NCI-H526 treated with DMSO at 0.1 percent for 48 hours (cell line): ENCODE measurements around the gene SMCO1.
"Not testable (repeated sequence)": the region's sequence is repeated elsewhere in the genome, so short reads cannot be mapped to it uniquely, and the experiment has no call there.

ENCODE experiments used
- DNase-seq: peaks from one replicate; lab custom pipeline; 2025; lab: John Stamatoyannopoulos, UW

Gene SMCO1, protein sequence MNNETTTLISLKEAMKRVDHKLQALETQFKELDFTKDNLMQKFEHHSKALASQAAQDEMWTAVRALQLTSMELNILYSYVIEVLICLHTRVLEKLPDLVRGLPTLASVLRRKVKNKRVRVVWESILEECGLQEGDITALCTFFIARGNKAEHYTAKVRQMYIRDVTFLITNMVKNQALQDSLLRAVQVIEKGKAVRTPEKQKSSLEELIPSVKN

DNA sequence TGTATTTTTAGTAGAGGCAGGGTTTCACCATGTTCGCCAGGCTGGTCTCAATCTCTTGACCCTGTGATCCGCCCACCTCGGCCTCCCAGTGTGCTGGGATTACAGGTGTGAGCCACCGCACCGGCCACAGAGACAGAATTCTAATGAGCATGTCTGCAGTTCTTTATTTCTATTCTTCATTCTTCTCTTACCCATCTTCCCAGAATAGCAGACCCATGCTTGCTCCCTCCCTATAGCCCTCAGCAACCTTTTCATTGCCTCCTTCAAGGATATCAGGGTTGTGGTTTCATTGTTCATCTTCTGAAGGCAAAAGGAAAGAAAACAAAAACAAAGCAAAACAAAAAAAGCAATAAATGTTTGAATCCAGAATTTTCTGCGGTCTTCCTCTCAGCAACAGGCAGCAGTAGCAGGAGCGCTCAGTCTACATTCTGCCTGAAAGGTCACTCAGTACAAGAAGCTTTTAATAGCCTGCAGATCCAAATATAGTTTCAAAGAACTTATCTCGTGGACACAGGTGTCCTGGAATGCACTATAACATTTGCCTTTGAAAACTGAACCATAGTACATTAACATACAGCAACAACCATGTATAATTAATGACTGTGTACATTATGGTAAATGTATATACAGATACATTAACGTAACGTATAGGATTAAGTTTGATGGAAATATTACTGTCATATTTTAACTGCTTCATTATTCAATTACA, at the start of gene SMCO1:
SMCO1 (minus strand) TSS at position 434 of the 709 bp plus-strand sequence; CDS start at position 297, 137 bp downstream.
- no peak for DNase-seq

DNA sequence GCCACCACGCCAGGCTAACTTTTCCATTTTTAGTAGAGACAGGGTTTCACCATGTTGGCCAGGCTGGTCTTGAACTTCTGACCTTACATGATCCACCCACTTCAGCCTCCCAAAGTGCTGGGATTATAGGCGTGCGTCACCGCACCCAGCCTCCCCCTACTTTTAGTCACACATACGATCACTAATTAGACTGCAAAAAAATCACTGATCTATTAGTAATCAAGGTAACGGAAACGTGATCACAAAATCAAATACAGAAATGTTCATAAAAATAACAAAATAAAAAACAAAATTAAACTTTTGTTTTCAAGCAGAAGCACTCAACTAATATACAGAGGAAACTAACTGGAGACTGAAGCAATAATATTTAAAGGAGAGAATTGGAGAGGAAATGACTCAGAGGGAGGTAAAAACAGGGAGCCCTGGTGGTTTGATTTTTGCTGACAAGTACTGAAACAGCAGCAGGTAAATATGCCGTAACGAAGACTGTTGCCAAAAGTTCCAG, 48.6 kb upstream of the SMCO1 start:
- DNase-seq = no peak

DNA sequence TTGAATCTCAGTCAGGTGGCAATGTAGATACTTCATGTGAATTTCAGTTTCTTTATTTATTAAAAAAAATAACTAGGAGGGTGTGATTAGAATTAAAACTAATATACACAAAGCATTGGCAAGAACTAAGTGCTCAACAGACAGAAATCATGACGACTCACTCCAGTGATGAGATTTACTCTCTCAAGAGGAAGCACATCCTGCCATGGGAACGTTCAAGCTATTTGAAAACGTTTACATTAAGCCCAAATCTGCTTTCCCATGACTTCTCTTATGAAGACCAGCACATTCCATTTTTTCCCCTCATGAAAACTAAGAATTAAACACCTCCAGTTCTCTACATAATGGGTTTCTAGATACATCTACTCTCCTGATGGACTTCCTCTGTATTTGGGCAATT, 44.7 kb upstream of the SMCO1 start:
- no peak for DNase-seq

DNA sequence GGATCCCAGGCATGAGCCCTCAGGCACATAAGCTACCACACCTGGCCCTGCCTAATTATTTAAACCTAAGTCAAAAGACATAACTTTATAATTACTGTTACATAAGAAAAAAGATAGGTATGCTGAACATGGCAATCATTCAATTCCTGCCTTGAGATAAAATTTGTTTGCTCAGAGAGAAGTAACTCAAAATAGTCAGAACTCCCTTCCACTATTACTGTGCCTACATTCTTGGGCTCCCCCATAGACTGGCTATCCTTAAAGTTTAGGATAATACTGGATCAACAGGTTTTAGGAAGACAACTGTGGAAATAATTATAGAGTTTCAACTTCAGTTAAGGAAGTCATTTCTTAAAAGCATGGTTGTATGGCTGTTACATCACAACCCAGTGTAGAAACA, 43.3 kb upstream of the SMCO1 start:
- DNase-seq = no peak

DNA sequence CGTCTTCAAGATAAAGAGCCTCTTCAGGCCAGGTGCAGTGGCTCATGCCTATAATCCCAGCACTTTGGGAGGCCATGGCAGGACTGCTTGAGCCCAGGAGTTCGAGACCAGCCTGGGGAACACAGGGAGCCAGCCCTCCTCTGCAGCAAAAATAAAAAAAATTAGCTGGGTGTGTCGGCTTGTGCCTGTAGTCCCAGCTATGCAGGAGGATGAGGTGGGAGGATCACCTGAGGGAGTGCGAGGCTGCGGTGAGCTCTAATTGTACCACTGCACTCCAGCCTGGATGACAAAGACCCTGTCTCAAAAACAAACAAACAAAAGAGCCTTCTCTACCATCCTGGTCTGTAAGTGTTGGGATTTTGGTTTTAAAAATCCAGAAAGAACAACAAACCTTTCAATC, 42.1 kb upstream of the SMCO1 start:
- no peak for DNase-seq

DNA sequence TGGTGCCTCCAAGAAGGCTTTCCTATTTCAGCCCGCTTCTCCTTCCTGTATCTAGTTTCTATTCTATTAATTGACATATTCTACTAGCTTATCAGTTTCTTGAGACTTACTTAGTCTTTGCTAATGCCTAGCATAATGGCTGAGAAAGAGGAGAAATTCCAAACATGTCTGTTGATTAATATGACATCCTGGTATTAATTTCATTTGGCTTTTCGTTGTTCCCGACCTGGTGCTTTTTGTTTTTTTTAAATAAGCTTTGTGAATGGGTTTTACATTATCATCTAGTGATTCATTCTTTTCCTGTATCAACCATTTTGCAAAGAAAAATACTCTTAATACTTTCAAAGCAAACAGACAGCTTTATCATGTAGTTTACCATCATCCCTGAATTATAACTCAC, 40.1 kb upstream of the SMCO1 start:
- no peak for DNase-seq

DNA sequence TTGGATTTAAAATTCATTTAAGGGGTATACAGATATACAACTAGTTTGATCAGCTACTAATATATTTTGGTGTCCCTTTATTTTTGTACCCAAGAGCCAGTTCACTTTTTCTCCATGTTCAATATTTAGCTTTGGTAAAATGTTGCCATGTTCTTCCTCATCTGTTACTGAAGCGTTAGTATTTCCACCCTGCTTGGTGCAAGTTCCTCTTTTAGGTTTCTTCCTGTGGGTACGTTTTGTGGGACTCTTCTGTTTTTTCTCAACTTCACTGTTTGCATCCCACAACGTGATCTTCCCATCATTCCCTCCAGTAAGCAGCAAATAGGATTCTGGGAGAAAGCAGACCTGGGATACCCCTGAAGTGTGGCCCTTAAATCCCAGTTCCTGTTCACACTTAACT, 39.1 kb upstream of the SMCO1 start:
- DNase-seq = no peak

DNA sequence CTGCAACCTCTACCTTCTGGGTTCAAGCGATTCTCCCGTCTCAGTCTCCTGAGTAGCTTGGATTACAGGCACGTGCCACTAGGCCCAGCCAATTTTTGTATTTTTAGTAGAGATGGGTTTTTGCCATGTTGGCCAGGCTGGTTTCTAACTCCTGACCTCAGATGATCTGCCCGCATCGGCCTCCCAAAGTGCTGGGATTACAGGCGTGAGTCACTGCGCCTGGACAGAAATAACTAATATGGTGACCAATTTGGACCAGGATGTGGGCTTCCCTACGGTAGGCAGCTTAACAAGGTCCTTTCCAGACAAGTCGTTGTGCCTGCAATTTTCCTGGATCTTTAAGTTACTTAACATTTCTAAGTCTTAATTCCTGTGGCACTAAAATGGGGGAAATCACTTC, 38.4 kb upstream of the SMCO1 start:
- no peak for DNase-seq

DNA sequence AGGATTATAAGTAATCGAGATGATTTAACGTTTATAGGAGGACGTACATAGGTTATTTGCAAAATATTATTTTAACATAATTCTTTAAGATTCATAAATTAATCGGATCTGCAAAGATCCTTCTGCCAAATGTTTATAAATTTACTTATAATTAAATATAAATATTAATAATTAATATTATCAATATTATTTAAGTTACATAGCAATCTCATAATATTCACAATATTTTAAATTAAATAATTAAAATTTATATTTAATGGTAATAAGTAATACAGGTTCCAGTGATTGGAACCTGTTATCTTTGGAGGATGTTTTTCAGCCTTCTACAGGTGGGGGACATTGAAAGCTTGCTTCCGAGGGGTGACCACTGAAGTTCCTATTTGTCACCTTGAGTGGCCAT, 37.1 kb upstream of the SMCO1 start:
- DNase-seq = no peak

DNA sequence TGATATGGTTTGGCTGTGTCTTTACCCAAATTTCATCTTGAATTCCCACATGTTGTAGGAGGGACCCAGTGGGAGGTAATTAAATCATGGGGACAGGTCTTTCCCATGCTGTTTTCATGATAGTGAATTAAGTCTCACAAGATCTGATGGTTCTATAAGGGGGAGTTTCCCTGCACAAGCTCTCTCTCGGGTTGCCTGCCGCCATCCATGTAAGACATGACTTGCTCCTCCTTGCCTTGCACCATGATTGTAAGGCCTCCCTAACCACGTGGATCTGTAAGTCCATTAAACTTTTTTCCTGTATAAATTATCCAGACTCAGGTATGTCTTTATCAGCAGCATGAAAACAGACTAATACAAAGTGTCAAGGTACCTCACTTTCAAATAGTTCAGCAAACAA, 35.0 kb upstream of the SMCO1 start:
- DNase-seq = not testable (repeated sequence)

DNA sequence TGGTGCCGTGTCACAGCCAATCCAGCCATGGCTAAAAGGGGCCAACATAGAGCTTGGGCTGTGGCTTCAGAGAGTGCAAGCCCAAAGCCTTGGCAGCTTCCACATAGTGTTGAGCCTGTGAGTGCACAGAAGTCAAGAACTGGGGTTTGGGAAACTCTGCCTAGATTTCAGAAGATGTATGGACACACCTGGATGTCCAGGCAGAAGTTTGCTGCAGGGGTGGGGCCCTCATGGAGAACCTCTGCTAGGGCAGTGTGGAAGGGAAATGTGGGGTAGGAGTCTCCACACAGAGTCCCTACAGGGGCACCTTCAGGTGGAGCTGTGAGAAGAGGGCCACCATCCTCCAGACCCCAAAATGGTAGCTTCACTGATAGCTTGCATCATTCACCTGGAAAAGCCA, 34.2 kb upstream of the SMCO1 start:
- DNase-seq = not testable (repeated sequence)

DNA sequence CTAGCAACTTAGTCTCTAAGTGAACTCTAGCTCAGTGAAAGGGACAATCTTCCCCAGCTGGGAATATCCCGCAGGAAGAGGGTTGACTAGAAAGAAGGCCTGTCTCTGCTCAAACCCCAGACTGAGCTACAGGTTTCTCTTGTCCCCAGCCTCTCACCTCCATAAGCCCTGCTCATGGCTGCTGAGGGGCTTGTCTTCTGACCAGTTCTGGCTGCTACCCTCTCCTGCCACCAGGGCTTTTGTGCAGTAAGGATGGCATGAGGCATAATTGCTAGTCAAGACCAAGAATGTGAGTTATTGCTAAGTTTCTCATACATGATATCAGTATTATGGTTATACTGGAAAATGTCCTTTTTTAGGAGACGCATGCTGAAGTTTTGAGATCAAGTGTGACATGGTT, 31.9 kb upstream of the SMCO1 start:
- DNase-seq = no peak

DNA sequence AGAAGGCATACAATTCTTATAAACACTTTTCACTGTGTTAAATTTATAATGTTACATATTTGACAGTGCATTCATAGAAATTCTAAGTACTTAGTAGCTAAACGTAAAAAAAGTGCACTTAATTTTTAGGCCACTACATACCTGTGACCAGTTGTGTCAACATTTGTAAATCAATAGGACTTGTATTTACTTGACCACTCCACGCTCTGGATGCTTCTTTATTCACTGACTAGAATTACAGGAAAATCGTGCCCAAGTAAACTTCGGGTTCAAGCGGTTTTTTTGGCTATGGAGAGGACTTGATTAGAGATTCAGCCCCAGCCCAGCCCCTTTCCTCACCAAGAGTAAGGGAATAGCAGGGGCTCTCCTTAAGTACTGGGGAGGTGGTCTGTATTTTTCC, 31.4 kb upstream of the SMCO1 start:
- DNase-seq = no peak

DNA sequence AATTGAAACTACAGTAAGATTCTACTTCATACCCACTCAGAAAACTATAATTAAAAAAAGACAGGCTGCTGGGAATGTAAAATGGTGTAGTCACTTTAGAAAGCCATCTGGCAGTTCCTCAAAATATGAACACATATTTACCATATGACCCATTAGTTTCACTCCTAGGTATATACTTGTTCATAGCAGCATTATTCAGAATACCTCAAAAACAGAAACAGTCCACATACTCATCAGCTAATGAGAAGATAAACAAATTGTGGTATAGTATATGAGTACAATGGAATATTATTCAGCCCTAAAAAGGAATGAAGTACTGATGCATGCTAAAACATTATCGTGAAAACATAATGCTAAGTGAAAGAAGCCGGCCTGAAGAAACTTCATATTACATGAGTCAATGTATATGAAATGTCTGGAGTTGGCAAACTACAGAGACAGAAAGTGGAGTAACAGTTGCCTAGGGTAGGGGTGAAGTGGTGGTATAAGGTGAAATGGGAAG, 29.4 kb upstream of the SMCO1 start:
- DNase-seq = no peak

DNA sequence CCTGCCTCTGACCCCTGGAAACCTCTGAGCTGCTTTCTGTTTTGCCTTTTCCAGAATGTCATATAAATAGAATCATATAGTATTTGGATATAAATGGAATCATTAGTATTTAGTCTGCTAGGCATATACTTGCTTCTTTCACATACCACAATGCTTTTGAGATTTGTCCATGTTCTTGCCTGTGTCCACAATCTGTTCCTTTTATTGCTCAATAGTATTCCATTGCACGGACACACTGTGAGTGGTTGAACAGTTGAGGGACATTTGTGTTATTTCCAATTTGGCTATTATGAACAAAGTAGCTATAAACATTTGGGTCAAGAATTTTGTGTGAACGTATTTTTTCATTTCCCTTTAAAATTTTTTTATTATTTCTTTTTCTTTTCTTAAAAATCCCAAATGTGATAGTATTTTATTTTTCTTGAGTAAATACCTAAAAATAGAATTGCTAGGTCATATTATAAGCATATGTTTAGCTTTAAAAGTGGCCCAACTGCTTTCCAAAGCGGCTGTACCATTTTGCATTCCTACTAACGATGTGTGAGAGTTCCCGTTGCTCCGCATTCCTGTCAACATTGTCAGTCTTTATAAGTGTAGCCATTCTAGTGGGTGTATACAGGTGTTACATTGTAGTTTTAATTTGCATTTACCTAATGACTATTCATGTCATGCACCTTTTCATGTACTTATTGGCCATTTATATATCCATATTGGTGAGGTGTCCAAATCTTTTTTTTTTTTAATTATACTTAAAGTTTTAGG, 26.7 kb upstream of the SMCO1 start:
- no peak for DNase-seq

DNA sequence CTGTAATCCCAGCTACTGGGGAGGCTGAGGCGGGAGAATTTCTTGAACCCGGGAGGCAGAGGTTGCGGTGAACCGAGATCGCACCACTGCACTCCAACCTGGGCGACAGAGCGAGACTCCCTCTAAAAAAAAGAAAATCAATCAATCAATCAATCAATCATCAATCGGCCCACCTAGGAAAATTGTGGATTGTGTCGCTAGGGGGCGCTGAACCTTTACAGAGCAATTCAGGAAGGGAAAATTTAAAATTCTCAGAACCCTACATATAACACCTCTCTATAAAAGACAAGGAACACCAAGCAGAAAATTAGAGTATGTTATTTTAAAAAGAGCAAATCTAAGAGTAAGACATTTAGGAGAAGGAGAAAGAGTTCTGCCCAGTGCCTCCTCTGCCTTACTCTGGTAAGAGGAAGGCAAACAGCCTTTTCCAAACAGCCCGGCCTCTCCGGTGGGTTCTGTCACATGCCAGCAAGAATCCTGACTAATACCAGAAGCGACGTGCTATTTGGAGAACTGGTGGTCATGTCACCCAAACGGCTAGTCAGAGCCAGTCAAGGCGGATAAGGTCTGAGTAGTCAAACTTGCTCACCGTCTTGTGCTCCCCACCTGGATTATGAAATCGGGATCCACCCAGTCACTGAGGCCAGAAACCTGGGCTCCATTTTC, 22.3 kb upstream of the SMCO1 start:
- no peak for DNase-seq

DNA sequence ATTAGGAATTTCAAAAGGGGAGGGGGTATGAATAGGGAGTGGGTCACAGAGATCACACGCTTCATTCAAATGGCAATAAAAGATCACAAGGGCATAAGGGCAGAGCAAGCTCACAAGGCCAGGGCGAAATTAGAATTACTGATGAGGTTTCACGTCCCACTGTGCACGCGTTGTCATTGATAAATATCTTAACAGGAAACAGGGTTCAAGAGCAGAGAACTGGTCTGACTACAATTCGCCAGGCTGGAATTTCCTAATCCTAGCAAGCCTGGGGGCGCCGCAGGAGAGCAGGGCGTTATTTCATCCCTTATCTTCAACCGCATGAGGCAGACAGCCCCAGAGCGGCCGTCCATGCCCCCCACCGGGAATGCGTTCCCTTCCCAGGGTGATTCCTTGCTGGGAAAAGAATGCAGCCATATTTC, 18.1 kb upstream of the SMCO1 start:
- DNase-seq = no peak

DNA sequence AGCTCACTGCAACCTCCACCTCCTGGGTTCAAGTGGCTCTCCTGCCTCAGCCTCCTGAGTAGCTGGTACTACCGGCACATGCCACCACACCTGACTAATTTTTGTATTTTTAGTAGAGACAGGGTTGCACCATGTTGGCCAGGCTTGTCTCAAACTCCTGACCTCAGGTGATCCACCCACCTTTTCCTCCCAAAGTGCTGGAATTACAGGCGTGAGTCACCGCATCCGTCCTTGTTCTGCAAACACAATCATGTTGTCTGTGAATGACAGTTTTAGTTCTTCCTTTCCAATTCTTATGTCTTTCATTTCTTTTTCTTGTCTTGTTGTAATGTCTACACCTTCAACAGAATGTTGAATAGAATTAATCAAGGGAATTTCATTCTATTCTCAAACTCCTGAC, 16.3 kb upstream of the SMCO1 start:
- DNase-seq = no peak

DNA sequence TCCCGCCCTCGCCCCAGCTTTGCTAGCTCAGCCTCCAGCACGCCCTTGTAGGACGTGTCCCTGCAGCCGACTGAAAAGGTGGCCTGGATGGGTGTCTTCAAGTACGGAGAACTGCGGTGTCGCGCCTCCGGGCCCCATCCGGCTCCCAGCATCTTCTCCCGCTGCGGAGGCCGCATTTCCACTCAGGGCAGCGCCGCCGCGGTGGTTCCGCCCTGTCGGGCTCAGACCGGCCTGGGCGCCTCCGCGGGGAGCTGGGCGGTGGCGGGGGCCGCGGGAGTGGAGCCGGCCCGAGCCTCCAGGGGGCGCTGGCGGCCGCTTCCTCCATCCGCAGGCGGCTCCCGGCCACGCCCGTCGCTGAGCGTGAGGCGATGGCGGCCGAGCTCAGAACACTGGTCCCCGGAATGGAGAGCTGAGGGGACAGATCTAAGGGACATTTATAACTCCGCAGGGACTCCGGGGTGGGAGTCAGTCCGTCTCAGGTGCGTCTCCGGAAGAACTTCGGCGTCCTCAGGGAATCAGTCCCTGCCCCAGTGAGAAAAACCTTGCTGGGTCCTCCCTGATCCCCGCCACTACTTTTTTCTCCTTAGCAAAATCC, 13.6 kb upstream of the SMCO1 start:
- DNase-seq = peak; percentile 58

DNA sequence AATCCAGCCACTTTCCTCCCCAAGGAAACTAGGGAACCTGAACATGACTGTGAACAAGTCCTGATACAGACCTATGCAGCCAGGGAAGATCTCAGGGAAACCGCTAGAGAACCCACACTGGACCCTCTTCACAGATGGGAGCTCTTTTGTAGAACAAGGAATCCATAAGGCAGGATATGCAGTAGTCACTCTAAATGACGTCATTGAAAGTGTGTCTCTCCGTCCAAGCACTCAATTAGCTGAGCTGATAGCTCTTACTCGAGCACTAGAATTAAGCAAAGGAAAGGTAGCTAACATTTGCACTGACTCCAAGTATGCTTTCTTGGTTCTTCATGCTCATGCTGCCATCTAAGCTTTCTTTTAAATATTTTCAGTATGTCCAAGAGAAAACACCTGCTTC, 10.0 kb upstream of the SMCO1 start:
- DNase-seq = no peak

DNA sequence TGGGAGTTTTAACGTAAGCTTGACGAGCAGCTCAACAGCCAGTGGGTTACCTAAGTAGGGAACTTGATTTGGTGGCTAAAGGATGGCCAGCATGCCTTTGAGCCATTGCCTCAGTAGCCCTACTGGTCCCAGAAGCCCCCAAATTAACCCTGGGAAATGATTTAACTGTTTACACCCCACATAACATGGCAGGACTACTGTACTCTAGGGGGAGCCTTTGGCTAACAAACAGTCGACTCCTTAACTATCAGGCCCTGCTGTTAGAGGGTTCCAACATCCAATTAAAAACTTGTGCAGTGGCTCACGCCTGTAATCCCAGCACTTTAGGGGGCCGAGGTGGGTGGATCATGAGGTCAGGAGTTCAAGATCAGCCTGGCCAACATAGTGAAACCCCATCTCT, 9.4 kb upstream of the SMCO1 start:
- DNase-seq = no peak

DNA sequence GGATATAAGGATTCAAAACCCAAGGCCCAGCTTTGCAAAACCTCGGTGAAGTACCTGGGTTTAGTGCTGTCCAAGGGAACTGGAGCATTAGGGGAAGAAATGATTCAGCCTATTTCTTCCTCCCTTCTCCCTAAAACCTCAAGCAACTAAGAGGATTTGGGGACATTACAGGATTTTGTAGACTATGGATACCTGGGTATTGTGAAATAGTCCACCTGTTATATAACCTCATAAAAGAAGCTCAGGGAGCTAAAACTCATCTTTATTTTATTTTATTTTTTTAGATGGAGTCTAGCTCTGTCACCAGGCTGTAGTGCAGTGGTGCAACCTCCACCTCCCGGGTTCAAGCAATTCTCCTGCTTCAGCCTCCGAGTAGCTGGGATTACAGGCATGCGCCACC, 8.7 kb upstream of the SMCO1 start:
- DNase-seq = no peak
